NT2/D1 (cell line): ENCODE data around the gene SEPTIN5.

Experiments
- DNase-seq: peaks from one replicate; pipeline ENCODE4 v3.0.0-alpha.2; 2011; ENCODE audit warnings: low read depth, low spot score
- H3K27me3 ChIP-seq: 2 replicates; pipeline ENCODE4 v1.6.0; 2011; ENCODE audit warnings: mild to moderate bottlenecking; ENCODE audit not compliant: insufficient read length, insufficient read depth
- H3K36me3 ChIP-seq: 2 replicates; pipeline ENCODE4 v1.6.1; 2011; ENCODE audit warnings: mild to moderate bottlenecking, low read length, mixed read lengths; ENCODE audit not compliant: insufficient read depth, insufficient read length
- H3K4me1 ChIP-seq: 2 replicates; pipeline ENCODE4 v1.5.1; 2011; ENCODE audit not compliant: insufficient read depth, insufficient read length
- H3K4me3 ChIP-seq: 2 replicates; pipeline ENCODE4 v1.5.1; 2011; ENCODE audit warnings: low read depth; ENCODE audit not compliant: insufficient read length
- H3K9ac ChIP-seq: 2 replicates; pipeline ENCODE4 v1.6.0; 2011; ENCODE audit warnings: low read depth; ENCODE audit not compliant: insufficient read length
- H3K9me3 ChIP-seq: 2 replicates; pipeline ENCODE4 v1.5.1; 2011; ENCODE audit warnings: mild to moderate bottlenecking, low read length; ENCODE audit not compliant: insufficient read depth
- SUZ12 ChIP-seq: IDR thresholded peaks from 2 replicates; pipeline ENCODE4 v1.6.1; 2011; ENCODE audit not compliant: insufficient read length, insufficient read depth; ENCODE audit errors: extremely low read depth
- YY1 ChIP-seq: IDR thresholded peaks from 2 replicates; pipeline ENCODE4 v1.6.1; 2011; ENCODE audit not compliant: insufficient read length, insufficient read depth
- ZNF274 ChIP-seq: IDR thresholded peaks from 2 replicates; pipeline ENCODE4 v1.6.1; 2011; ENCODE audit warnings: mild to moderate bottlenecking, low read depth, low read length

SEPTIN5 gene

DNA sequence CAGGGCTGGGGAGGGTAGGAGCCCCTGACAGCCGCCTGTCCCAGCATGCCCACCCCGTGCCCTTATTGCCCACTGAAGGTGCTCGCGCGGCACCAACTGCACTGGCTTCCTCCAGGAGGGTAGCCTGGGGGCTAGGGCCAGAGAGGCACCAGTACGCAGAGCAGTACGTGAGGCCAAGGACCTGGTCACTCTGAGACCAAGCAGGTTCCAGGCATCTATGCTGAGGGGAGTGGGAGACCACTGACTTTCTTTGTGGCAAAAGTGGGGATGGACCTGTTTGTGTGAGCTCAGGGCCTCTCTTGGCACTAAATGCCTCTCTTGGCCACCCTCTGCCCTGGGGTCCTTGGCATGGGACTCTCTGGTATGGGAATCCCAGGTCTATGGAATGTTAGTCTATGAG lies 19.9 kb downstream of the SEPTIN5 start:
- no peak for DNase-seq
- Histone ChIP-seq H3K36me3 (no peaks in the 10 kb centered on the region), H3K27me3 (peaks cover 12% of the 10 kb centered on the region), H3K9me3 (no peaks in the 10 kb centered on the region), H3K9ac (no peak overlapping the region), H3K4me3 (no peak overlapping the region), H3K4me1 (peaks cover 24% of the 10 kb centered on the region)
- no peak for TF ChIP-seq YY1
- TF ChIP-seq ZNF274: no peak
- no peak for TF ChIP-seq SUZ12

DNA sequence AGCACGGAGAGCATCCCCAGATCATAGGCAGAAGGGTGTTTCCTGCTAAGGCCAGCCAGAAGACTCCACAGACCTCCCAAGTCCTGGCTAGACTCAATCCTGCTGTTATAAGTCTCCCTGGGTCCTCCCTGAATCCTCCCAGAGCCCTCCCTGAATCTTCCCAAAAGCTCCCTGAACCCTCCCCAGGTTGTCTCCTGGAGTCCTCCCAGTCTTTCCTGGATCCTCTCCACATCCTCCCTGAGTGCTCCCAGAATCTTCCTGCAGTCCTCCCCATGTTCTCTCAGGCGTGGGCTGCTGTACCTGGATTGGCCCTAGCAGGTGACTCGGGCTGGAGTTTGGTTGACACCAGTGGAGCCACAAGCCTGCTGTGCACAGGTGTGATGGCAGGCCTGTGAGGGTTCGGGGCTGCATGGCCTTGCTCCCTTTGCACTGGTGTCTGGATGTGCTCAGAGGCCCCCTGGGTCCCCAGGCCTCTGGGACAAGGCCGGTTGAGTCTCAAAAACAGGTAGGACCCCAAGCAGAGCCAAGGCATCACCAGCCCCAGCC lies 20.6 kb downstream of the SEPTIN5 start:
- TF ChIP-seq YY1: no peak
- TF ChIP-seq ZNF274: no peak
- no peak for TF ChIP-seq SUZ12
- Histone ChIP-seq H3K36me3 (no peaks in the 10 kb centered on the region), H3K4me1 (peaks cover 26% of the 10 kb centered on the region), H3K9me3 (no peaks in the 10 kb centered on the region), H3K4me3 (no peak overlapping the region), H3K9ac (no peak overlapping the region), H3K27me3 (peaks cover 5% of the 10 kb centered on the region)
- DNase-seq: no peak

DNA sequence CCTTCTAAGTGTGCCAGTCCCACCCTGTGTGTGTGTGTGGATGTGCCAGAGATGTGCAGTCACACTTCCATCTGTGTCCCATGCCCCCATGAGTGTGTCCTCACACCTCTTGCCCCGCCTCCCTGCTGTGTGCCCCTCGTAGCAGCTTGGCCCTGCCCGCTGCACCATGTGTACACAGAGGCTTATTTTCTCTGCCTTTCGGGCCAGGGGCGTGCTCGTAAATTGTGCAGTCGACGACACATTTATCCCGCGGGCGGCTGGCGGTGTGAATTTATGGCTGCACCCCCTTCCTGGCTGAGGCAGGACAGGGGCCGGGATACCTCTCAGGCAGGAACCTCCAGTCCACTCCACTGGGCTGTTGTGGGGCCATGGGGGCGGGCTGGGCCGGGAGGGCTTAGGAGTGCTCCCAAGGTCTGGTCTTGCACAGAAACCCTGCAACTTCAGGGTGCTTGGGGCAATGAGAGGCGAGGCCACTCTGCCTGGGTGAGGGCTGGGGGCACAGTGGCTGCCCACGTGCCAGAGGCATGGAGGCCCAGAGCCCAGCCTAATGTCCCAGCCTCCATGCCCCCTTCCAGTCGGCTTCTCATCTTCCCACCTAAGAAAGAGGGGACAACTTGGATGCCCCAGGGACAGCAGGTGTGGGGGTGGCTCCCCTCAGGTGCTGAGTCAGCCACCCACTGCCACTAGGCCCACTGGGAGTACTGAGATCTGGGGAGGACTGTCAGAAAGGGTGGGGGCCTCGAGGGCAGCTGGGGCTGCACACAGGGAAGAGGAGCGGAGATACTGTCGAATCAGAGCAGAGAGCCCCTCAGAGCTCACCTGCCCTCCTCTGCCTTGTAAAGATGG lies 21.6 kb downstream of the SEPTIN5 start:
- TF ChIP-seq ZNF274 (no peak), YY1 (no peak), SUZ12 (no peak)
- no peaks in the 10 kb centered on the region for H3K9me3 ChIP-seq
- DNase-seq: no peak
- H3K4me3 ChIP-seq: no peak overlapping the region
- no peak overlapping the region for H3K9ac ChIP-seq
- no peaks in the 10 kb centered on the region for H3K36me3 ChIP-seq
- no peaks in the 10 kb centered on the region for H3K27me3 ChIP-seq
- H3K4me1 ChIP-seq: peaks cover 20% of the 10 kb centered on the region

DNA sequence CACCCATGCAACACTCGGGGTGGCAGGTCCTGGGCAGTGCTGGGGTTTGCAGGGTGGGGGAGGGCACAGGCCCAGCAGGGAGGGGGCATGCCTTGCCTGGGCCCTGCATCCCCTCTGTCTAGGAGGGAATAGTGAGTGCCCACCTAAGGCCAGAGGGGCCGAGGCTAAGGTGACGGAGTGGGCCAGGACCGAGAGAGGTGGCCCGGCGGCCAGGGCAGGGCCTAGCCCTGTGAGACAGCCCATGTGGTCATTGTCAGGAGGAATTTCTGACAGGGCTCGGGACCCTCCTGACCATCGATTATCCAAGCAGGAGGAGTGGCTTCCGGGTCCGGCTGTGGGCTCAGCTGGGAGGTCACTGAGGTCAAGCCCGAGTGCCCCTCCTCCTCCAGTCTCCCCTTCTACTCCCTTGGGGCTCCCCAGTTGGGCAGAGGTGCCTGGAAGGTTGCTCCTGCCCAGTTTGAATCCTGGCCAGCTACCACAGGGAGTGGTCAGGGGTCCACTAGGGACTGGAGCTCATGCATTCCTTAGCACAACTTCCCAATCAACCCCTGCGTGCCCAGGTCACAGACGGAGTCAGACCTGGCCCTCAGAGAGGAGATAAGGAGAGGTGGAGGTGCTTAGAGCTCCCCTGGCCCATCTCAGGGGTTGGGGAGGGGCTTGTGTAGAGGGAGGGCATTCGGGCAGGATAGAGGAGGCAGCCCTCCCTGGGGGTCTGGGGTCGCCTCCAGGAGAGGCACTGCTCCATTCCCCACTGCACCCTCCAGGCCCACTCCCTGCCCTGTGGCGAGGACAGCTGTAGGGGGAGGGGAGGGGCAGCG lies 23.8 kb downstream of the SEPTIN5 start:
- H3K4me1 ChIP-seq: peaks cover 20% of the 10 kb centered on the region
- H3K9ac ChIP-seq: peak overlapping the region; percentile 50
- DNase-seq: no peak
- TF ChIP-seq SUZ12: no peak
- no peak for TF ChIP-seq ZNF274
- no peak for TF ChIP-seq YY1
- no peaks in the 10 kb centered on the region for H3K9me3 ChIP-seq
- H3K36me3 ChIP-seq: no peaks in the 10 kb centered on the region
- H3K4me3 ChIP-seq: no peak overlapping the region
- H3K27me3 ChIP-seq: no peaks in the 10 kb centered on the region

- Histone ChIP-seq H3K27me3 (no peaks in the 10 kb centered on the region), H3K36me3 (no peaks in the 10 kb centered on the region), H3K9ac (peak overlapping the region; percentile 50), H3K4me3 (no peak overlapping the region), H3K4me1 (peaks cover 20% of the 10 kb centered on the region), H3K9me3 (no peaks in the 10 kb centered on the region)
- DNase-seq: no peak
- no peak for TF ChIP-seq YY1
These were observed 24.6 kb downstream of the SEPTIN5 start for GRCh38 chr22:19738664-19739447.

DNA sequence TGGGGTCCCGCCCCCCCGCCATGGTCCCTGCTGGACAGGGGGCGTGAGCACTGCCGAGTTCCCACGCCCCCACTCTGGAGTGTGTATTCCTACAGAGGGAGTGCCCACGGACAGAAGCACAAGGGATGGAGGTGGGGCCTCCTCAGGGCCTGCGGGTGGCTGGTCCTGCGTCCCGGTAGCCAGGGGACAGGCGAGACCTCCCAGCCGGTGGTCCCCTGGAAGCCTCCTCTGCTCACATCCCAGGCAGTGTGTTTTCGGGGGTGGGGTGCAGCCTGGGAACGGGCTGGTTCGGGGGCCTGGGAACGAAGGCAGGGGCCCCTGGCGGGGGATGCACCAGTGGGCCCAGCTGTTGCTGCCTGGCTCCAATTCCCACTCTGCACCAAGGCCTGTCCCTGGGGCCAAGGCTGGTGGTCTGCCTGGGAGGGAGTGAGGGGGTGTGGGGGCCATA lies 25.2 kb downstream of the SEPTIN5 start:
- peaks cover 20% of the 10 kb centered on the region for H3K4me1 ChIP-seq
- no peaks in the 10 kb centered on the region for H3K36me3 ChIP-seq
- no peaks in the 10 kb centered on the region for H3K27me3 ChIP-seq
- no peak for DNase-seq
- TF ChIP-seq ZNF274 (no peak), YY1 (no peak)
- no peak overlapping the region for H3K9ac ChIP-seq
- H3K4me3 ChIP-seq: no peak overlapping the region
- no peaks in the 10 kb centered on the region for H3K9me3 ChIP-seq
